A549 (cell line): ENCODE results near the gene ARHGAP22. TPM values are rescaled to one million over a fixed set of nuclear protein-coding genes. Genes with fewer than 3 reads are reported as not detected.

ENCODE experiments used
- ATAC-seq, 2 experiments: fragments of 200-7000 bp in 1 of 2; fragments of >200 bp in 1 of 2; cut with Nextera tagmentation in 1 of 2; cut with Tn5 transposase in 1 of 2; 3 replicates each; pipeline versions ENCODE4 v1.8.0 to v1.9.1; 2018 to 2020; ENCODE audit warnings: mild to moderate bottlenecking in 1 of 2, moderate library complexity in 1 of 2
- CTCF ChIA-PET: fragments of 300-600 bp; sonication (Branson Sonifier 250); formaldehyde crosslinking; extraction: SDS; loops from one replicate; lab custom pipeline; 2021; ENCODE audit warnings: antibody characterized with exemption, inconsistent platforms; lab: Yijun Ruan, JAX
- POLR2A ChIA-PET: fragments of 350-600 bp; formaldehyde crosslinking; extraction: SDS; loops from one replicate; lab custom pipeline; 2021; ENCODE audit warnings: antibody characterized with exemption, inconsistent platforms; lab: Yijun Ruan, JAX
- DNase-seq, 2 experiments: peaks; one replicate each; pipeline versions ENCODE4 v3.0.0 to v3.0.0-alpha.2; 2011 to 2016; ENCODE audit warnings: low read depth in 1 of 2, low spot score in 1 of 2
- FAIRE-seq: peaks from 2 replicates; lab custom pipeline; 2011; peaks lifted over from hg19 to GRCh38; lab: Jason Lieb, UNC
- H3K27ac ChIP-seq, 2 experiments: fragments of >200 bp; sonication (Bioruptor Twin); formaldehyde crosslinking; 3 replicates each; pipeline ENCODE4 v1.5.1; 2016 to 2017
- H3K4me1 ChIP-seq: fragments of >200 bp; sonication (Bioruptor Twin); formaldehyde crosslinking; 3 replicates; pipeline ENCODE4 v1.6.1; 2016
- H3K4me2 ChIP-seq: fragments of >200 bp; sonication (Bioruptor Twin); formaldehyde crosslinking; 3 replicates; pipeline ENCODE4 v1.6.1; 2016
- H3K4me3 ChIP-seq: fragments of >200 bp; sonication (Bioruptor Twin); formaldehyde crosslinking; 3 replicates; pipeline ENCODE4 v1.5.1; 2016
- H3K9me3 ChIP-seq: fragments of >200 bp; sonication (Bioruptor Twin); formaldehyde crosslinking; 3 replicates; pipeline ENCODE4 v1.6.1; 2016
- ATOH8 ChIP-seq: fragments of 250-450 bp; sonication (Bioruptor Pico); IDR thresholded peaks from 2 replicates; pipeline ENCODE4 v1.5.0; 2020; ENCODE audit warnings: low read depth, mild to moderate bottlenecking, moderate library complexity
- BHLHE40 ChIP-seq: IDR thresholded peaks from 2 replicates; pipeline ENCODE4 v1.6.1; 2012; ENCODE audit warnings: low read depth, low read length, inconsistent platforms
- CBX2 ChIP-seq: fragments of 200-600 bp; sonication (generic); IDR thresholded peaks from 2 replicates; pipeline ENCODE4 v1.6.1; 2016; ENCODE audit warnings: low read depth, mild to moderate bottlenecking, borderline replicate concordance
- CTCF ChIP-seq: fragments of >200 bp; sonication (Bioruptor Twin); formaldehyde crosslinking; IDR thresholded peaks from 3 replicates; pipeline ENCODE4 v1.5.1; 2016
- FOXS1 ChIP-seq: fragments of 250-450 bp; sonication (Bioruptor Pico); IDR thresholded peaks from 2 replicates; pipeline ENCODE4 v1.5.0; 2020; ENCODE audit warnings: mild to moderate bottlenecking, moderate library complexity
- HDAC2 ChIP-seq: fragments of 200-600 bp; sonication (generic); IDR thresholded peaks from 2 replicates; pipeline ENCODE4 v1.6.1; 2016
- HEYL ChIP-seq: fragments of 250-450 bp; sonication (Bioruptor Pico); IDR thresholded peaks from 2 replicates; pipeline ENCODE4 v1.8.0; 2021; ENCODE audit warnings: mild to moderate bottlenecking, moderate library complexity
- HOXB13 ChIP-seq: fragments of 250-450 bp; sonication (Bioruptor Pico); IDR thresholded peaks from 2 replicates; pipeline ENCODE4 v1.5.0; 2020; ENCODE audit warnings: low read depth, mild to moderate bottlenecking, moderate library complexity
- JUNB ChIP-seq: fragments of >200 bp; sonication (Bioruptor Twin); formaldehyde crosslinking; IDR thresholded peaks from 2 replicates; pipeline ENCODE4 v1.6.1; 2016
- KDM5A ChIP-seq: fragments of 200-600 bp; sonication (generic); IDR thresholded peaks from 2 replicates; pipeline ENCODE4 v1.6.1; 2016; ENCODE audit warnings: antibody characterized with exemption, mild to moderate bottlenecking
- NPAS2 ChIP-seq: fragments of 250-450 bp; sonication (Bioruptor Pico); IDR thresholded peaks from 2 replicates; pipeline ENCODE4 v1.8.0; 2022; ENCODE audit warnings: mild to moderate bottlenecking, moderate library complexity, borderline replicate concordance
- POLR2AphosphoS2 ChIP-seq: conservative IDR thresholded peaks from 2 replicates; pipeline ENCODE4 v1.6.1; 2012; ENCODE audit warnings: low read length, improper control_type of control experiment, inconsistent platforms
- RAD21 ChIP-seq, 2 experiments: fragments of >200 bp in 1 of 2; sonication (Bioruptor Twin) in 1 of 2; formaldehyde crosslinking in 1 of 2; IDR thresholded peaks in 1 of 2; conservative IDR thresholded peaks in 1 of 2; 2 replicates in 1 of 2; 3 replicates in 1 of 2; pipeline ENCODE4 v1.6.1; 2012 to 2018; ENCODE audit warnings: inconsistent platforms in 1 of 2
- RARB ChIP-seq: fragments of 250-450 bp; sonication (Bioruptor Pico); IDR thresholded peaks from 2 replicates; pipeline ENCODE4 v1.8.0; 2021; ENCODE audit warnings: mild to moderate bottlenecking, moderate library complexity
- SMC3 ChIP-seq: fragments of >200 bp; sonication (Bioruptor Twin); formaldehyde crosslinking; IDR thresholded peaks from 3 replicates; pipeline ENCODE4 v1.6.1; 2018; ENCODE audit warnings: inconsistent platforms
- TP53 ChIP-seq: fragments of 250-450 bp; sonication (Bioruptor Pico); IDR thresholded peaks from 2 replicates; pipeline ENCODE4 v1.5.0; 2021; ENCODE audit warnings: mild to moderate bottlenecking, moderate library complexity
- ZC3H11A ChIP-seq: fragments of 450-650 bp; IDR thresholded peaks from 2 replicates; pipeline ENCODE4 v1.6.1; 2014; ENCODE audit warnings: antibody characterized with exemption, mild to moderate bottlenecking
- WGBS: methylation state at CpG from one replicate; pipeline ENCODE4 v1.1.6; 2017; ENCODE audit errors: missing lambda C conversion rate; 5-methylcytosine and 5-hydroxymethylcytosine counted together
- polyA plus RNA-seq, 4 experiments: library from polyadenylated mRNA; depleted of rRNA in 3 of 4; stranded (reverse); fragments of >200 nt; fragmentation: RNase III in 1 of 4; extraction: RNeasy Plus Mini Kit Qiagen cat#74134 plus additional on column Dnase treatment in 1 of 4; gene quantifications; 2 replicates in 3 of 4; 3 replicates in 1 of 4; pipeline ENCODE4 v1.2.3, GENCODE V29; 2011 to 2017

The ARHGAP22 gene
- polyA plus RNA-seq, 2 of the 4 experiments (the other 2 are of a cell fraction): 1.9 to 3.2 TPM

- no peak overlapping the region for H3K4me2 ChIP-seq
- POLR2A ChIA-PET: no interaction called here
- no peaks in the 10 kb centered on the region for H3K4me1 ChIP-seq
- H3K9me3 ChIP-seq: no peaks in the 10 kb centered on the region
- 86% methylated on average over 3 of the region's 3 CpGs for WGBS
- ATAC-seq (no peak), FAIRE-seq (no peak), DNase-seq (no peak)
- no peak overlapping the region for H3K4me3 ChIP-seq
- H3K27ac ChIP-seq: no peak overlapping the region
- CTCF ChIA-PET: interaction anchor here (23.3 kb wide), 1 partner anchor 101 kb away, joined by 315 read pairs; no protein-coding TSS in a partner anchor
- TF ChIP-seq HEYL (no peak), RARB (no peak), CBX2 (no peak)
Measured at GRCh38 chr10:48554246-48554645, 50.6 kb downstream of the ARHGAP22 start.

- no peak overlapping the region for H3K27ac ChIP-seq
- FAIRE-seq: no peak
- no peak for DNase-seq
- 89% methylated on average over 4 of the region's 13 CpGs for WGBS
- no peak overlapping the region for H3K4me3 ChIP-seq
- no peak for TF ChIP-seq CTCF
- TF ChIP-seq KDM5A: no peak
- TF ChIP-seq RARB: no peak
- TF ChIP-seq BHLHE40: no peak
- no peak for TF ChIP-seq ATOH8 (CRISPR knock-in tag)
- no peak for TF ChIP-seq HOXB13
- no peak for TF ChIP-seq HDAC2
- no peak for TF ChIP-seq FOXS1 (CRISPR knock-in tag)
- TF ChIP-seq JUNB: no peak
- no peak for TF ChIP-seq NPAS2
- no peak for TF ChIP-seq POLR2AphosphoS2
- no peak for TF ChIP-seq ZC3H11A
- H3K4me1 ChIP-seq: no peaks in the 10 kb centered on the region
- no peak for ATAC-seq
- H3K4me2 ChIP-seq: no peak overlapping the region
- ChIA-PET CTCF (interaction anchor here (0.7 to 23.3 kb wide), 15 partner anchors 9 to 950 kb away, joined by 3 to 315 read pairs (median 4); no protein-coding TSS in a partner anchor), POLR2A (interaction anchor here (0.8 kb wide), 1 partner anchor 102 kb away, joined by 3 read pairs; no protein-coding TSS in a partner anchor)
- H3K9me3 ChIP-seq: no peaks in the 10 kb centered on the region
Measured at GRCh38 chr10:48552946-48553564, 51.8 kb downstream of the ARHGAP22 start.

- POLR2A ChIA-PET: interaction anchor here (1.5 kb wide), 1 partner anchor 104 kb away, joined by 3 read pairs; no protein-coding TSS in a partner anchor
Measured at GRCh38 chr10:48551861-48552591, 52.8 kb downstream of the ARHGAP22 start.

More at GRCh38 chr10:48551861-48552591, 52.8 kb downstream of the ARHGAP22 start:
- FAIRE-seq: no peak
- TF ChIP-seq TP53 (CRISPR knock-in tag) (no peak), RAD21 (conservative IDR thresholded peaks at IDR 0.05 in 1 of 2, IDR thresholded peaks at IDR 0.05 in 1 of 2) (peak; percentile 69 to 73), SMC3 (peak; percentile 72), CTCF (peak; percentile 77)
- TF ChIP-seq, all 56 proteins: peak for 3
- DNase-seq (peak; percentile 37 to 61), ATAC-seq (peak; percentile 75 to 89)
- H3K9me3 ChIP-seq: no peaks in the 10 kb centered on the region
- H3K4me2 ChIP-seq: no peak overlapping the region
- CTCF ChIA-PET: interaction anchor here (0.7 to 23.3 kb wide), 20 partner anchors 8 to 610 kb away, joined by 3 to 315 read pairs (median 4); no protein-coding TSS in a partner anchor
- no peaks in the 10 kb centered on the region for H3K4me1 ChIP-seq
- no peak overlapping the region for H3K4me3 ChIP-seq
- H3K27ac ChIP-seq: no peak overlapping the region
- WGBS: 40% methylated on average over 7 of the region's 7 CpGs
